ENCODE data around the gene OGFOD2.

The OGFOD2 gene

DNA sequence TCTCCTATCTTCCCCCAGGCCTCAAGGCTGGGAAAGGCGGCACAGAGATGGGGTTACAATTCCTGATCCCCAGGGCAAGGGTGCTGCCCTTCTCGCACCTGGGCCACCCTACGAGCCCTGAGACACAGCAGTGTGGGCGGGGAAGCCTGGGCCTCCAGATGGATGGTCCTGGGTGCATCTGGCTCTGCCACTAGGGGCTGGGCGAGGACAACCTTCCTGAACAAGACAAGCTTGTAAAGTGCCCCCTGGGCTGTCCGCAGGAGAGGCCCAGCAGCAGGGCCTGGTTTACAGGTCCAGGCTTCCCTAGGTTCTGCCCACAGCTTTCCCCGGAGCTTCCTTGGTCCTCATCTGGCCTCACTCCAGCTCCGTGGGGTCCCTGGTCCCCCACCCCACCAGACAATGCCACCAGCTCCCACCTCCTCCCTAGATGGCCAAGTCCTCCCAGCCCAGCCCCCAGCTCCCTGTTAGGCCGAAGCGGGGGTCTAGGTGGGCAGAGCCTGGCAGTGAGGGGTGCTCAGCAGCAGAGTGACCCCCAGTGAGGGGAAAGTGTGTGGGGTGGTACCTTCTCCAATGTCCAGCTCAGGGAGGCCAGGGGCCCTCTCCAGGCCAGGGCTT is 14.3 kb downstream of the OGFOD2 start:
- DNase-seq = no peak

DNA sequence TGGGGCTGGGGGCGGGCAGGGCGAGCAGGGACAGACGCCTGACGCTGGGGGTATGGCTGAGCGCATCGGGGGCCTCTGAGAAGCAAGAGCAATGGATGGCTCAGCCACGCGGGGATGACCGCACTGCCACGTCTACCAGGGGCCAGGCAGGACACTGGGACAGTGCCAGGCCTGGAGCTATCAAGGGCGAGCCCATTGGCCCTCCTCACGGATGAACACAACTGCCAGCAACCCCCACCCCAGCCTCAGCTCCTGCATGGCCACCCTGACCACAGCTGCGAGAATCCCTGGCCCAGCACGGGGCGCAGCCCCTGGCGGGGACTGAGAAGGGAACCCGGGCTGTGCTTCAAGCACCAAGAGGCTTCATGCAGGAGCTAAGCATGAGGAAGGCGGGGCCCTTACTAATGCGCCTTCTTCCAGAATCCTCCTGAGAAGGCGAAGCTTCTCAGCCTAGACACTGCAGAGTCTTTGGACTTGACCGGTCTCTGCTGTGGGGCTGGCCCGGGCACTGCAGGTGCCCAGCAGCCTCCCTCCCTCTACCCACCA is 14.9 kb downstream of the OGFOD2 start:
- DNase-seq = no peak

DNA sequence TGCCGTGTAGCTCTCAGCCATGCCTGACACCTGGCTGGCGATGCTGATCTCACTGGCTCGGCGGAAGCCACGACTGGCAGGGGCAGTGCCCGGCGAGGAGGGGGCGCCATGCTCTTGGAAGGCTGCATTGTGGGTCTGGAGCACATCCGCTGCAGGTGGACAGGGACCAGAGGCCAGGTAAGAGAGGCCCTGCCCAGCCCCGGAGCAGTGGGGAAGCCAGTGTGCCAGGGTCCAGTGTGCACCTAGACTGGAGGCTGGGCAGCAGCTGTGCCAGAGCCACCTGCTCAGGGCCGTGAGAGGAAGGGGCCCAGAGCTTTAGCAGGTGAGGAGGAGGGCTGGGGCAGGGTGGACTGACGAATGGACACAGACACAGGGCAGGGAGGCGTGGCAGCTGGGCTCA is 15.5 kb downstream of the OGFOD2 start:
- DNase-seq = no peak

DNA sequence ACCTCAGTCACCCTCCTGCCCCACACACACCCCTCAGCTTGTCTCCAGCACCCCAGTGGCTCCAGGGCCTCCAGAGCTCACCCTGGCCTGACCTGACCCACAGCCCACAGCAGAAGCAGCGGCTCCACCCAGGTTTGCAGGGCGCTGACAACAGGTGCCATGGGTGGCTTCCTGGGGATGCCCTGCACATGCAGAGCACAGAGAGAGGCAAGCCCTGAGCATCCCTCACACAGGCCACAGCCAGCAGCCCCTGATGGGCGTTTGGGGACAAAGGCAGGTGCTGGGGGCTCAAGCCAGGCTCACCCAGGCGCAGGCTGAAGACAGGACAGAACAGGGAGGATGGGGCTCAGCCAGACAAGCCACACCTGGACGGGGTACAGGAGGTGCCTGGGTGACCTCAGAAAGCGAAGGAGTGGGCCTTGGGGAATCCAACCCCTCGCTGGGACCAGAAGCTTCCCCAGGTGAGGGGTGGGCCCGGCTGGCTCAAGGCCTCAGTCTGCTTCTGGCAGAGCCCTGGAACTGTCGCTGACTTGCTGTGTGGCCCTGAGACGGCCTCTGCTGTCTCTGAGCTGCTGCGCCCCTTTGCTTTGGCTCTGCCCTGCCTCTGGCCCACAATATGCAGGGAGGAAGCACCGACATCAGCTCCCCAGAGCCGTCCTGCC is 16.0 kb downstream of the OGFOD2 start:
- no peak for DNase-seq

DNA sequence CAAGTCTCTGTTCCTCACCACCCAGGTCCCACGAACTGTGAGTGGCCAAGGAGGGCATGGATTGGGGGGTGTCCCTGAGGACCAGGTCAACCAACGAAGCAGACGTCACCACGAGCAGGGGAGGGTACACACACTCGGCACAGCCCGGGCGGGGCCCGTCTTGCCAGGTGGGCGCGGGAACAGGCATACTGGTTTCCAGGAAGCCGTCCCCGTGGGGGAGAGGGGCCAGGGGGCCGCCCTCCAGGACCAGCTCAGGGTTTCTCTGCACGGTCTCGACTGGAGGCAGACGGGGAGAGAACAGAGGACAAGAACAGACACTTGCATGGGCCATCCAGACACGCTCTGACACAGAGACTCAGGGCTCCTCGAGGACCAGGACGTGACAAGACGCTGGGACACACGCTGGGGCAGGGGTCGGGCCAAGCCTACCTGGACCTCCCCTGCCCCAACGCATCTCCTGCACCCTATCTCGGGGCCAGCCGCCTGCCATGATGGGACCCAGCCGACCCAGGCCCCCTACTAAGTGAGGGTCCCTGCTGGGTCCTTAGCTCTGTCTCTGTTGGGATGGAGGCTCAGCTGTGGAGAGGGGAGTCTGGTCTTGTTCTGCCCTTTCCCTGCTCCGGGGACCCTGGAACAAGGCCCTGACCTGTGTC is 16.7 kb downstream of the OGFOD2 start:
- DNase-seq = no peak

DNA sequence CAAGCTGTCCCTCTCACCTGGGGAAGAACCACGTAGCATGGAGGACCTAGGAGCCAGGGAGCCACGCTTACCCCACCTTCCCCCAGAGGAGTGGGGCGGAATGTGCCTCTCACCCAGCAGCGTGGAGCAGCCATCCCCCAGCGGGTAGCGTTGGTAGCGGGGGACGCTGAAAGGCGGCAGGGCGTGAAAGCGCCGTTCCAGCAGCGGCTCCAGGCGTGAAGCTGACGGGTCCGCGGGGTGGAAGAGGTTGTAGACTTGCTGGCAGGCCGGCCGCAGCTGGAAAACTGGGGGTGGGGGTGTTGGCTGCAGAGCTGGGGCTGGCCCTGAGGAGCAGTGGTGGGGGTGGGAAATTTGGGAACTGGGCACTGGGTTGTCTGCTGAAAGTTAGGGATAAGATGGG is 17.3 kb downstream of the OGFOD2 start:
- DNase-seq = no peak

DNA sequence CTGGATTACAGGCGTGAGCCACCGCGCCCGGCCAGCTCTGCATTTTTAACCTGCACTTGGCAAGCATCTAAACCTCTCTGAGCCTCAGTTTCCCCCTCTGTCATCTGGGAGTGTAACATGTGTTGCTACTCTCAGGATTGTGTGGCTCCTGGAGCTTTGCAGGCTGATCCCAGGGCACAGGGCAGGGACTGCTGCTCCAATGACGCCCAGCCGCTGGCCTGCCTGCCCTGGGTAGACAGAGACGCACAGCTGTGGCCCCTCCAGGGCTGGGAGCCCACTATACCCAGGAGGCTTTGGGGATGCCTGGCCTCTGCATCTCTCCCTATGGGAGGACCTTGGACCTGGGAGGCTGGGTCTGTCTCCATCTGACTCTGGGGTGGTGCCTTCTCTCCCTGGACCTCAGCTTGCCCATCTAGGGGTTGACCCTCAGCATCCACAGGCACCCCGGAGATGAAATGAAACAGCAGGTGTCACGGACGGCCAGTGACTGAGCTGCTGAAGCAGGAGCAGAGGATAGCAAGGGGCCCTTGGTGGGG is 19.2 kb downstream of the OGFOD2 start:
- no peak for DNase-seq

DNA sequence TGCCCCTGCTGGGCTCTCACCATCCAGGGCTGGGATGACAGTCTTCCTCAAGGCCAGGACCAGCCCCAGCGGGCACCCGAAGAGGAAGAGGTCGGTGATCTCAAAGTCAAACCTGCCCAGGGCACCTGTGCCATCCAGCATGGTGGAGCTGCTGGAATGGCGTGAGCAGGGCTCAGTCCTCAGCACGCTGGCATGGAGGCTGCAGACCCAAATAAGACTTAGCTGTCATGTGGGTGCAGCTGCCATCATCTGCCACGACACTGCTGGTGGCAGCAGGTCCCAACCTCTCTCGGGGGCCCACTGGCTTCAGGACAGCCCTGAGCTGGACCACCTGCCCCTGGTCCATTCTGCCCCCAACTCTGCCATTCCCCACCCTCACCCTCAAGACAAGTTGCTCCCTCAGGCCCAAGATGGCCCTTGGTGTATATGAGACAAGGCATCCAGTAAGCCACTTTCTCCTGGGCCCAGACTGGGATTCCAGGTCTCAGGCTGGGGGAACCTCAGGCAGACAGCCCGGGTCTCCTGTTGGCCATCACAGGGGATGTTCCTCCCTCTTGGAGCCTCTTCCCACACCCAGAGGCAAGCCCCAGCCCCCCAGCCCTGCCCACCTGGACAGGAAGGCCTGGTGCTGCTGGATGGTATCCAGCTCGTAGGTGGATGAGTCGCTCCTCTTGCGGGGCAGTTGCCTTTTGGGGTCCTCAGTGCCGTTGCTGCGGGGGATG is 19.9 kb downstream of the OGFOD2 start:
- DNase-seq = no peak

DNA sequence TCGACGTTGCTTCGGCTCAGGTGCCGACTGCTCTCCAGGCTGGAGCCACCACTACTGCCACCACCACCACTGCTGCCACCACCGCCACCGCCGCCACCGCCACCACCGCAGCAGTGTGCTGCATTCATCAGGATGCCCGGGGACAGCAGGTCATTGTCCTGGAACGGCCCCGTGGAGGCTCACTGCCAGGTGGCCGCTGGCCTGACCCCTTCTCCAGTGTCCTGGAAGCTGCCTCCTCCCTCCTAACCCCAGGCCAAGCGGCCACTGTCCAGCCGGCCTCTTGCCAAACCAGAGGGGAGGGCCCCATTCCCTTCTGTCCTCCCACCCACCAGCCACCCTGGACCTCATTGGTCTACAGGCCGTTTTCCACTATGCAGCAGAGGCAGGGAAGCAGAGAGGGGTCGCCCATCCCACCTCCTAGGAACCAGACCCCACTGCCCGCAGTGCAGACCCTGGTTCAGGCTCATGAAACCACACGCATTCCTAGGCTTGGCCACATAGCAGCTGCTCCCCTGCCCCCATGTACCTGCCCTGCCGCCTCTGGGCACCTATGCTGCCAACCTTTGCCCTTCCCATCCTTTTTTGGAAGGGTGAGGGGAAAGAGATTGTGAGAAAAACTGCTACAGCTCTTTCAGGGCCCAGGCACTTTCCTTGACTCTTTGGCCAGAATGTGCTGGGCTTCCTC is 20.6 kb downstream of the OGFOD2 start:
- no peak for DNase-seq

DNA sequence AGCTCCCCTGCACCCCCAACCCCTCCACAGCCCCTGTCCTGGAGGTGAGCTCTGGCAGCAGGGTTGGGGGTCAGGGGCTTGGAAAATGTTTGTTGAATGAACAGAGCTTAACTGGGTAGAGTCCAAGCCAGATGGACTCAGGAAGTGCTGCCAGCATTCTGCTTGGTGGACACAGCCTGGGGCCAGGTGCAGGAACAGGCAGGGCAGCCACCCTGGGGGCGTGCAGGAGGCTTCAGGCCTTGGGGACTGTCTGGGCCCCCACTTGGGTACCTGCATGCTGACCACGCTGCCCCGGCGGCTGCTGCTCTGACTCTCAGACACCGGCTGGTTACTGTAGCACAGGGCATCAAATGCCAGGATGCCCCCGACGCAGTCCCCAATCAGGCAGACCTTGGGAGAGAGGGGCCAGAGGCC is 21.2 kb downstream of the OGFOD2 start:
- DNase-seq = no peak

DNA sequence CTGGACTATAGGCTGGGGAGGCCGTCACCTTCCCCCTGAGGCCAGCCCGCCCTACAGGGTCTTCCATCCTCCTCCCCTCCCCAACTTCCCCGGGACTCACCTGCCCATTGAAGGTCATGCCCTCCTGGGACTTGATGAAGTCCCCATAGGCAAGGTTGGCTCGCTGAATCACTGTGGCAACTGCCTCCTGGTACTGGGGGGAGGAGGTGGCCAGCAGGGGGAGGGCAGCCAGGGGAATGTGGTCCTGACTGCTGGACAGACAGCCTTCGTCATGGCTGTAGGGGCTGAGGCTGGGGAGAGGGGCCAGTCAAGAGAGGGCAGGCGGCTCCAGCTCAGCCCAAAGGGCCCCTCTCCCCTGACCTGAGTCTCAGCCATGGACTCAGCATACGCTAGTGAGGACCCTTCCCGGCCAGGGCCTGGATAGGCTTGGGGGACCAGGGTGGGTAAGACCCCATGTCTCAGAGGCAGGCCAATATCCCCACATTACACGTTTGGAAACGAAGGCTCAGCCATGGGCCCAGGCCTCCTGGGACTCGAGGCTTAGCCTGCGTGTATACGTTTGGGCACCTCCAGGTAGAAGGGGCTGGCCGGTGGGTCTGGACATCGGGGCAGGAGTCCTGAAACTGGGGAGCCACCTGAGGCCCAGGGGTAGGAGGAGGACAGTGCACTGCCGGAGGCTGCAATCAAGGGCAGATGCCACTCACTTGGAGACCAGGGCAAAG is 21.7 kb downstream of the OGFOD2 start:
- DNase-seq = no peak

DNA sequence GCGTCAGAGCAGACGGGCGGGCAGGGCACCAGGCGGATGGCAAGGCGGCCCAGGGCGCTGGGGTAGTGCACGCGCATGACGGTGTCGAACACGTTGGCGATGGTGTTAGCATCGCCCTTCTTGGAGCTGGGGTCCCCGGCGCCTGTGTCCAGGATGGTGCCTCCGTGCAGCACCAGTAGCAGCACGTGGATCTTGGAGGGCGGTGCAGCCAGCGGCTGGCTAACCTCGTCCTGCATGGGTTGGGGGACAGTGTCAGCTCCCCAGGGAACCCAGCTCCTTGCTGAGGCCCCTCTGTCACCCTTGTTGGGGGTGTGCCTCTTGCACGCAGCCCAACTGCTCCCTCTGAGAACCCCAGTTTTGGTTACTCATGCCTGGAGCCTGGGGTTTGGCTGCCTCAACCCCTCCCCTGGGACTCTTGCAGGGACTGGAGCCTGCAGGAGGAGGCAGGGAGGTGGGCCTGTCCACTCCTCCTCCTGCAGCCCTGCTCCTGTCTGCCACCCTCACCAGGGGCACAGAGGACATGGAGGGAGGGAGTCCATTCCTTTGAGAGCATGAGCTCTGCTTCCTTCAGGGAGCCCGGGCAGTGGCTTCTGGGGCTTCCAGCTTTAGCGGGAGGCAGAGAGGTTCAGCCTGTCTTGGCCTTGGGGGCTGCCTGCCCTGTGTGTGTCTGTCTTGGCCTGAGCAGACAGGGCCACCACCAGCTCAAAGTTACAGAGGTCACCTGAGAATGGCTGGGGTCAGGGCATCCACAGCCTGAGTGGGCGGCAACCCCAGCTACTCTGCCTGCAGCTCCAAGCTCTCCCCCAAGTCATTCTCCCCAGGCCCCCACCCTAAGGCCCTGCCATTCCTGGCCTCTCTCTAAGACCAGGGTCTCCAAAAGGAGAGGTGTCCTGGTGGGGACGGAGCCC is 22.6 kb downstream of the OGFOD2 start:
- DNase-seq = no peak

DNA sequence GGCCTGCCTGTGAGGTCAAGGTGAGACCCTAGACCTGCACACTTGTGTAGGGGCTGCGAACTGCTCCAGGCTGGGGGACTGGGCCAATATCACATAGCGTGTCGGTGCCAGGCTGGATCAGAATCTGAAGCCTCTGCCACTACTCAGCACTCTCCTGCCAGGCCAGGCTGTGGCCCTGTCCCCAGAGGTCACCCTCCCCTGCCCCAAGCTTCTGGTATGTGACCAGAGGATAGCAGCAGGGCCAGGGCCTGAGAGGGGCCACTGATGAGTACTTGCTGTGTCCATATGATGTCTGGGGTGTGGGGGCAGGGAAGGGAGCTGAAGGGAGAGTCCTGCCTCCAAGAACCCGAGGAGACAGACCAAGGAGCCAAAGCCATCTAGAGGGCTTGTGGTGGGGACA is 23.3 kb downstream of the OGFOD2 start:
- no peak for DNase-seq

DNA sequence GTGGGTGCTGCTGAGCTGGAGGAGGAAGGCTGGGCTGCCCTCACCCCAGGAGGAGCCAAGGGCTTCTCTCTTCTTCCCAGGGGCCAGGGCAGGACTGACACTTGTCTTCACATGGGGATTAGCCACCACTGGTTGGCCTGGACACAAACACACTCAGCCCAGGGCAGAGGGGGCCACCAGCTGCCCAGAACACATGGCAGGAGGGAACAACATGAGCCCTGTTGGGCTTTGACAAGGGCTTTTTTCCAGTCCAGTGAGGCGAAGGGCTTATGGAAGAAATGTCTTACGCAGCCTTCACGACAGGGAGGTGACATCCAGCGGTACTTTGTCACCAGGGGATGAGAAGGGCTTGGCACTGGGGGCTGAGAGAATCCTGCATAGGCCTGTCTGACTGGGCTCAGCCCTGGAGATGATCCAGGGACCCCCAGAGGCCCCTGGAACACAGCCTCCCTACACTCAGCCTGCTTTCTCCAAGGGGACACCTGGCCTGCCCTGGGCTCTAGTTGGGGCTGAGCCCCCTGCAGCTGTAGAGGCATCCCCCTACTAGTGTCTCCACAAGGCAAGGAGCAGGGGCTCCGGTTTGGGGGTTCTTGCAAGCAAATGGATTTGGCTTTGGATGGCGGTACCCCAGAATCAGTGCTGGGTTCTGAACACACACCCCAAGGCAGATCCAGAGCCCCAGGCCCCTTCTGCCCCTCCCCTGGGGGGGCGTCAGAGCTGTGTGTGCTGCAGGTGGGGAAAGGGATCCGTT is 24.3 kb downstream of the OGFOD2 start:
- DNase-seq = no peak

DNA sequence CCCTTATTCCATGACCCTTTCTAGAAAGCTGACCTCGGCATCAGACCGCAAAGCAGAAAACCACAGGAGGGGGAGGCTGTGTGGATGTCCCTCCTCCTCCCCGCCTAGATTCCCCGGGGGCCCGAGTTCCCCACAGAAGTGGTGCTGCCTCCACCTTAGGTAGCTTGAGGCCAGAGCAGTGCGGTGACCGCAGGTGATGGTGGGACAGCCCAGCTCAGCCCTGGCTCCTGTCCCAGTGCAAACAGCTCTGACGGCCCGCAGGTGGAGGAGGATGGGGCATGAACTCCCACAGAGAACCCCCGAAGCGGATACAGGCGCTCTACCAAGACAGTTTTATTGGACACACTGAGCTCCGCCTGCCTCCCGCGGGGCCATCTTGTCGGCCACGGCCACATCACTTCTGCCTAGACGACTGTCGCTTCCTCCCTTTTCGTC is 25.0 kb downstream of the OGFOD2 start:
- DNase-seq = no peak

DNA sequence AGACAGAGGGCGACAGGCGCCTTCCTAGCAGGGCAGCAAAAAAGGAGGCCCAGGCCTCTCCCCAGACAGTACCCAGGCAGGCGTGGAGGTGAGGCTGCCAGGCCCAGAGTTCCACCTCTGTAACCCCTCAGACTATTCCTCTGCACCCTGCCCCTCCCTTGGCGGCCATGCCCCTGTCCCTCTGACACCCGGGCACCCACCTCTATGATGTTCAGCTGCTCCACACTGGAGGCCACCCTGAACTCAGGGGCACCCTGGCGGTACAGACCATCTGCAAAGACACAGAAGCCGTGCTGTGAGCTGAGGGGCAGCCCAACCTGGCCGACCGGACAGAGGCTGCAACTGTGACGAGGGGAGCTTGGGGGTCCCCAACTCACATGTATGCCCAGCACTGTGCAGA is 25.5 kb downstream of the OGFOD2 start:
- no peak for DNase-seq

DNA sequence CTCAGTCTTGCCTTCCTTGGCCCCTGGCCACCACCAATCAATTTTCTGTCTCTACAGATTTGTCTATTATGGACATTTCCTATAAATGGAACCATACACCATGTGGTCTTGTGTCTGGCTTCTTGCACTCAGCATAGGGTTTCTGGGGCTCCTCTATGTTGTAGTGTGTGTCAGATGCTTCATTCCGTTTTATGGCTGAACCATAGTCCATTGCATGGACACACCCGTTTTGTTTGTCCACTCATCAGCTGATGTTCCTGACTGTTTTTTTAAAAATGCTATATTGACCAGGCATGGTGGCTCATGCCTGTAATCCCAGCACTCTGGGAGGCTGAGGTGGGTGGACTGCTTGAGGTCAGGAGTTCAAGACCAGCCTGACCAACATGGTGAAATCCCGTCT is 26.4 kb downstream of the OGFOD2 start:
- no peak for DNase-seq

DNA sequence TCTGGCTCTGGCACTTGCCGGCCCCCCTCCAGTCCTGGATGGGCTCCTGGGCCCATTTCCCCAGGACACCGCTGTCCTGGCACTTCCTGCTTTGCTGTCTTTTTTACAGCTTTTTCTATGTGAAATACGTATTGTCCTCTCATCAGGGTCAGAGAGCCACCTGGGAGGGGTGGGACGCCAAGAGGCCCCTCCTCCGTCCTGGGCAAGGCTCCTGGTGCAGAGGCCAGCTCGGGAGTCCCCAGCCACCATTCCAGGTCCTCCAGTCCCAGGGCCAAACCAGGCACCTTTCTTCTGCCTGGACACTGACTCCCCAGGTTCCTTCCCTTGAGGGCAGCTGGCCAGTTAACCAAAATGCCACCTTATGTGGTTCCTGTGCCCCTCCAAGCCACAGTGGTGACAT is 28.2 kb downstream of the OGFOD2 start:
- DNase-seq = no peak

DNA sequence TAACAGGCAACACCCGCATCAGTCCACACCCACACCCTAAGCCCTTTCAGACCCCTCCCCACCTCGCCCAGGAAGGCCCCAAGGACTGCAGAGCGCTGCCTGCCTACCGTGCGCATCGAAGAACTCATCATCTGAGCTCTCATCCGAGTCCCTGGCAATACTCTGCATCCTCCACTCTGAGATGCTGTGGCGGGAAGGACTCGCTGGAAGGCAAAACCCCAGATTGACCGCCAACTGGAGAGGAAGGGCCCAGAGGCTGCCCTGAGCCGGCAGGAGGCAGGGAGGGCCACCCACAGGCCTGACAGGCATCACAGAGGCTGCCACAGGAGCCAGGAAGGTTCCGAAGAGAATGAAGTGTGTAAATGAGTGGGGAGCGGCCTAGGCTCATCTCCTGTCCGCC is 29.2 kb downstream of the OGFOD2 start:
- no peak for DNase-seq

DNA sequence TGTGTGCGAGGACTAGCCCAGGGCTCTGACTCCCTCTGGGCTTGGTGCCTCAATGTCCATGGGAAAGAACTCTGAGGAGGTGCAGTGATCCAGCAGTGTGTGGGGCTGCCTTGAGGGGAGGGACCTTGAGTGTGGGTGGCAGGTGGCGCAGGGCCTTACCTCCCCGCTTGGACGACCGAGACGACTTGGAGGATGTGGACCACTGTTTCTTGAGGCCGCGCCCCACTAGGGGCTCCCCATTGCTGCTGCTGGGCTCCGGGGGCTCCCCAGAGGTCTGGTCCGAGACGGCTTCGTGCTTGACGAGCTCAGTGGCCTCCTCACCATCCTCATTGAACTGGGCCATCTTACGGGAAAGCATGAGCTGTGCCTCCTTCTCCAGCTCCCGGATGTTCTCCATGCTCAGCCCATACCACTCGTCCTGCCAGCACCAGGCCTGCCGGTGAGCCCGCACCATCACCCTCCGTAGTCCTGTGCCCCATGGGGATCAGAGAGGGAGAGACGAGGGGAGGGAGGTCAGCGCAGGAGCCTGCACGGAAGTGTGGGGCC is 30.1 kb downstream of the OGFOD2 start:
- DNase-seq = no peak
